SU-DHL-6 (cell line): ENCODE results near the gene PPFIA2.

Experiments
- H2AFZ ChIP-seq: fragments of 200-600 bp; sonication (generic); 2 replicates; pipeline ENCODE4 v1.6.1; 2014; ENCODE audit warnings: low read depth, mild to moderate bottlenecking, moderate library complexity, mixed read lengths, antibody characterized with exemption, low read length; ENCODE audit not compliant: severe bottlenecking
- H3F3A ChIP-seq: fragments of 200-600 bp; shearing (Covaris generic); 2 replicates; pipeline ENCODE4 v1.6.0; 2016; ENCODE audit warnings: antibody characterized with exemption, mild to moderate bottlenecking; ENCODE audit not compliant: insufficient read depth
- H3K27ac ChIP-seq: fragments of 200-600 bp; sonication (generic); 2 replicates; pipeline ENCODE4 v1.5.1; 2016; ENCODE audit warnings: low read depth, mild to moderate bottlenecking, low read length, moderate library complexity, mixed read lengths
- H3K27me3 ChIP-seq: fragments of 200-600 bp; sonication (generic), shearing (Covaris generic); 2 replicates; pipeline ENCODE4 v1.6.0; 2014; ENCODE audit warnings: mild to moderate bottlenecking, low read length
- H3K36me3 ChIP-seq: fragments of 200-600 bp; sonication (generic); 2 replicates; pipeline ENCODE4 v1.6.1; 2014; ENCODE audit warnings: mild to moderate bottlenecking, low read length, mixed read lengths
- H3K4me2 ChIP-seq: fragments of 300-600, 200-600 bp; shearing (Covaris generic), sonication (generic); 2 replicates; pipeline ENCODE4 v1.6.0; 2014; ENCODE audit warnings: low read length, low read depth, mild to moderate bottlenecking; ENCODE audit not compliant: poor library complexity, severe bottlenecking
- H3K4me3 ChIP-seq: fragments of 200-600 bp; sonication (generic); 2 replicates; pipeline ENCODE4 v1.5.1; 2014; ENCODE audit warnings: antibody characterized with exemption, low read length, mild to moderate bottlenecking, mixed read lengths; ENCODE audit not compliant: insufficient read depth, poor library complexity, severe bottlenecking
- H3K79me2 ChIP-seq: fragments of 200-600 bp; sonication (generic); 2 replicates; pipeline ENCODE4 v1.6.1; 2014; ENCODE audit warnings: mild to moderate bottlenecking, low read length, moderate library complexity; ENCODE audit not compliant: insufficient read depth
- H3K9ac ChIP-seq: fragments of 200-600 bp; sonication (generic); 2 replicates; pipeline ENCODE4 v1.7.0; 2014; ENCODE audit warnings: mild to moderate bottlenecking, low read length
- H3K9me2 ChIP-seq: fragments of 200-600 bp; sonication (generic); replicated peaks from 2 replicates; pipeline ENCODE4 v1.6.1; 2014; ENCODE audit warnings: low read length; ENCODE audit not compliant: insufficient read depth
- H3K9me3 ChIP-seq: fragments of 200-600 bp; sonication (generic); 2 replicates; pipeline ENCODE4 v1.6.1; 2014; ENCODE audit warnings: low read length, mixed read lengths; ENCODE audit not compliant: insufficient read depth
- H4K20me1 ChIP-seq: fragments of 200-600 bp; sonication (generic); 2 replicates; pipeline ENCODE4 v1.6.1; 2014; ENCODE audit warnings: low read depth, mild to moderate bottlenecking, antibody characterized with exemption, low read length, moderate library complexity, mixed read lengths
- CTCF ChIP-seq: fragments of 200-600 bp; sonication (generic); IDR thresholded peaks from one replicate; pipeline ENCODE4 v1.5.1; 2017; ENCODE audit warnings: antibody characterized with exemption, mild to moderate bottlenecking, low read length, moderate library complexity; ENCODE audit not compliant: insufficient read depth, poor library complexity, severe bottlenecking
- EZH2phosphoT487 ChIP-seq: fragments of 200-600 bp; sonication (generic), shearing (Covaris generic); conservative IDR thresholded peaks from 2 replicates; pipeline ENCODE4 v1.6.1; 2018; ENCODE audit warnings: mild to moderate bottlenecking, antibody characterized with exemption, low read length, moderate library complexity, mixed read lengths

Gene PPFIA2

DNA sequence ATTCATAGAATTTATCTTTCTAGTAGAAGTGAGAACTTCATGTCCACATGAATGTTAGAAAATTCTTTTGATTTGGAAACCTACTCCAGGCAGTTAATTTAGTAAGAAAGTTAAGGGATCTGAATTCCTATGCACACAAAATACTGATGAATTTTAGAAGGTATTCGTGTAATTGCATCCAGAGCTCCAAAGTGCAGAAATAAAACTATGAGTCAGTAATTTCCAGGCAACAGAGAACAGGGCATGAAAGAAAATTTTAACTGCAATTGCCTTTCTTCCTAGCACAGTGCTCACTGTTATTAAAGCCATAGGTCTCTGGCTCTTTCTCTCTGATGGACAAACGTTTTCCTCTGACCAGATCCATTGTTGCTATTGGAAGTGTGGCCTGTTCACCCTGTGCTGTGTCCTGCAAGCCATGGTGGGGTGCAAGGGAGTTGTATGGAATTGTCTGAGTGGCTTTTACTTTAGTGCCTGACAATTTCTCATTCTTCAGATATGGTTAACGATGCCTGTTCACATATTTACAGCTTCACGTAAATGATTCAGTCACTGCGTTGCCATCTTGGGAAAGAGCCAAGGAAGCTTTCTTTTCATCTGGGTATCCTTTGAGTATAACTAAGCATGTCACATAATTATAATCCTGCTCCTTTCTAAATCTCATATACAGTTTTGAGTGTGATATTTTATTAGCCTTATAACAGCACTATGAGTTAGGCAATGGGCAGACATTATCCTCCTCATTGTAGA is 536.1 kb downstream of the PPFIA2 start:
- H3K27ac ChIP-seq = no peak overlapping the region
- H3K79me2 ChIP-seq = no peaks in the 10 kb centered on the region
- no peak overlapping the region for H2AFZ ChIP-seq
- no peaks in the 10 kb centered on the region for H3K27me3 ChIP-seq
- no peaks in the 10 kb centered on the region for H3K36me3 ChIP-seq
- no peak overlapping the region for H3K9ac ChIP-seq
- no peaks in the 10 kb centered on the region for H3F3A ChIP-seq
- TF ChIP-seq CTCF (no peak), EZH2phosphoT487 (no peak)
- no peak overlapping the region for H3K4me3 ChIP-seq
- no peaks in the 10 kb centered on the region for H3K9me3 ChIP-seq
- H3K9me2 ChIP-seq = no peaks in the 10 kb centered on the region
- H4K20me1 ChIP-seq = no peaks in the 10 kb centered on the region
- no peak overlapping the region for H3K4me2 ChIP-seq

GRCh38 chr12:81221681-81222080 is 537.5 kb downstream of the PPFIA2 start:
- no peak overlapping the region for H3K4me3 ChIP-seq
- no peak overlapping the region for H2AFZ ChIP-seq
- no peaks in the 10 kb centered on the region for H3K9me2 ChIP-seq
- no peaks in the 10 kb centered on the region for H3K27me3 ChIP-seq
- TF ChIP-seq EZH2phosphoT487 (no peak), CTCF (no peak)
- H3K9me3 ChIP-seq = no peaks in the 10 kb centered on the region
- H3K27ac ChIP-seq = no peak overlapping the region
- H3K36me3 ChIP-seq = no peaks in the 10 kb centered on the region
- no peak overlapping the region for H3K9ac ChIP-seq
- H3K4me2 ChIP-seq = no peak overlapping the region
- H3K79me2 ChIP-seq = no peaks in the 10 kb centered on the region
- H3F3A ChIP-seq = no peaks in the 10 kb centered on the region
- no peaks in the 10 kb centered on the region for H4K20me1 ChIP-seq

- H3K4me2 ChIP-seq = no peak overlapping the region
- no peaks in the 10 kb centered on the region for H3K9me2 ChIP-seq
- no peaks in the 10 kb centered on the region for H3K36me3 ChIP-seq
- no peaks in the 10 kb centered on the region for H3K9me3 ChIP-seq
- H3K9ac ChIP-seq = no peak overlapping the region
- no peaks in the 10 kb centered on the region for H3K27me3 ChIP-seq
- H3F3A ChIP-seq = no peaks in the 10 kb centered on the region
- TF ChIP-seq EZH2phosphoT487 (no peak), CTCF (no peak)
- no peaks in the 10 kb centered on the region for H3K79me2 ChIP-seq
- H3K27ac ChIP-seq = no peak overlapping the region
- no peak overlapping the region for H3K4me3 ChIP-seq
- no peaks in the 10 kb centered on the region for H4K20me1 ChIP-seq
- no peak overlapping the region for H2AFZ ChIP-seq
Measured at GRCh38 chr12:81216739-81217138, 542.4 kb downstream of the PPFIA2 start.
